GM12874 (cell line): ENCODE results near the gene ZFAND2B.

Experiments used
- CTCF ChIP-seq: IDR thresholded peaks from 2 replicates; pipeline ENCODE4 v1.5.1; 2011; ENCODE audit warnings: low read depth, mild to moderate bottlenecking, control low read depth, low read length, moderate library complexity; ENCODE audit not compliant: insufficient read depth

ZFAND2B gene

GRCh38 chr2:219172231-219173154, 34.1 kb upstream of the ZFAND2B start:
- TF ChIP-seq CTCF = no peak

- TF ChIP-seq CTCF = no peak
These were observed 33.4 kb upstream of the ZFAND2B start for GRCh38 chr2:219173176-219173575.

GRCh38 chr2:219174146-219174545, 32.4 kb upstream of the ZFAND2B start:
- TF ChIP-seq CTCF = no peak

- no peak for TF ChIP-seq CTCF
These were observed 31.8 kb upstream of the ZFAND2B start for GRCh38 chr2:219174801-219175200.

- no peak for TF ChIP-seq CTCF
These were observed 31.1 kb upstream of the ZFAND2B start for GRCh38 chr2:219175486-219175885.

GRCh38 chr2:219175928-219176817, 30.4 kb upstream of the ZFAND2B start:
- no peak for TF ChIP-seq CTCF
